SK-N-SH treated with all-trans-retinoic acid at 6 μM for 48 hours (cell line): ENCODE results near the gene ARFGAP3.

ENCODE experiments used
- ATAC-seq: fragments of 200-7000 bp; cut with Tn5 transposase; 3 replicates; pipeline ENCODE4 v1.9.1; 2020; ENCODE audit warnings: mild to moderate bottlenecking, moderate library complexity
- ARNTL ChIP-seq: fragments of 450-650 bp; formaldehyde crosslinking; IDR thresholded peaks from 2 replicates; pipeline ENCODE4 v1.5.0; 2020; ENCODE audit warnings: low read depth, mild to moderate bottlenecking, moderate library complexity, borderline replicate concordance
- BACH2 ChIP-seq: fragments of 250-450 bp; sonication (Bioruptor Pico); IDR thresholded peaks from 2 replicates; pipeline ENCODE4 v1.9.0; 2021; ENCODE audit warnings: mild to moderate bottlenecking, borderline replicate concordance
- CREB5 ChIP-seq: fragments of 250-450 bp; sonication (Bioruptor Pico); IDR thresholded peaks from 2 replicates; pipeline ENCODE4 v1.5.1; 2020; ENCODE audit warnings: low read depth, mild to moderate bottlenecking, moderate library complexity
- CSDC2 ChIP-seq: fragments of 250-450 bp; sonication (Bioruptor Pico); IDR thresholded peaks from 2 replicates; pipeline ENCODE4 v1.5.0; 2020; ENCODE audit warnings: mild to moderate bottlenecking, moderate library complexity
- ESRRG ChIP-seq: fragments of 250-450 bp; sonication (Bioruptor Pico); IDR thresholded peaks from 2 replicates; pipeline ENCODE4 v1.6.1; 2021; ENCODE audit warnings: mild to moderate bottlenecking
- GLIS3 ChIP-seq: fragments of 250-450 bp; sonication (Bioruptor Pico); IDR thresholded peaks from 2 replicates; pipeline ENCODE4 v1.5.0; 2020; ENCODE audit warnings: mild to moderate bottlenecking, moderate library complexity
- ISL1 ChIP-seq: fragments of 250-450 bp; sonication (Bioruptor Pico); IDR thresholded peaks from 2 replicates; pipeline ENCODE4 v2.1.2; 2022; ENCODE audit warnings: mild to moderate bottlenecking, moderate library complexity
- PATZ1 ChIP-seq: fragments of 250-450 bp; sonication (Bioruptor Pico); IDR thresholded peaks from 2 replicates; pipeline ENCODE4 v1.8.0; 2020; ENCODE audit warnings: mild to moderate bottlenecking, moderate library complexity, borderline replicate concordance
- RARB ChIP-seq: fragments of 250-450 bp; sonication (Bioruptor Pico); IDR thresholded peaks from 2 replicates; pipeline ENCODE4 v1.8.0; 2021; ENCODE audit warnings: mild to moderate bottlenecking, moderate library complexity
- SNAI2 ChIP-seq: fragments of 250-450 bp; sonication (Bioruptor Pico); IDR thresholded peaks from 2 replicates; pipeline ENCODE4 v1.5.0; 2020; ENCODE audit warnings: mild to moderate bottlenecking, moderate library complexity
- TCF4 ChIP-seq: fragments of 250-450 bp; sonication (Bioruptor Pico); IDR thresholded peaks from 2 replicates; pipeline ENCODE4 v1.8.0; 2021; ENCODE audit warnings: mild to moderate bottlenecking, moderate library complexity, borderline replicate concordance
- TOX ChIP-seq: fragments of 250-450 bp; sonication (Bioruptor Pico); IDR thresholded peaks from 2 replicates; pipeline ENCODE4 v1.8.0; 2021; ENCODE audit warnings: mild to moderate bottlenecking, moderate library complexity, borderline replicate concordance
- ZC3H10 ChIP-seq: fragments of 250-450 bp; sonication (Bioruptor Pico); IDR thresholded peaks from 2 replicates; pipeline ENCODE4 v1.5.1; 2021; ENCODE audit warnings: mild to moderate bottlenecking, moderate library complexity
- ZFP3 ChIP-seq: fragments of 250-450 bp; sonication (Bioruptor Pico); IDR thresholded peaks from 2 replicates; pipeline ENCODE4 v1.5.0; 2020; ENCODE audit warnings: mild to moderate bottlenecking, moderate library complexity
- ZFP30 ChIP-seq: fragments of 450-650 bp; formaldehyde crosslinking; IDR thresholded peaks from 2 replicates; pipeline ENCODE4 v1.5.0; 2022; ENCODE audit warnings: mild to moderate bottlenecking, moderate library complexity
- ZNF565 ChIP-seq: fragments of 450-650 bp; formaldehyde crosslinking; conservative IDR thresholded peaks from 2 replicates; pipeline ENCODE4 v1.5.0; 2020; ENCODE audit warnings: low read depth, mild to moderate bottlenecking, moderate library complexity
- ZNF70 ChIP-seq: fragments of 450-650 bp; formaldehyde crosslinking; IDR thresholded peaks from 2 replicates; pipeline ENCODE4 v1.5.0; 2020; ENCODE audit warnings: mild to moderate bottlenecking, moderate library complexity
- ZNF8 ChIP-seq: fragments of 450-650 bp; formaldehyde crosslinking; IDR thresholded peaks from 2 replicates; pipeline ENCODE4 v1.5.0; 2020; ENCODE audit warnings: mild to moderate bottlenecking, moderate library complexity
- TF ChIP-seq, protein P1 (sequence below): fragments of 250-450 bp; sonication (Bioruptor Pico); IDR thresholded peaks from 2 replicates; pipeline ENCODE4 v1.8.0; 2021; ENCODE audit warnings: low read depth, mild to moderate bottlenecking, moderate library complexity, borderline replicate concordance
- TF ChIP-seq, protein P2 (sequence below): fragments of 250-450 bp; sonication (Bioruptor Pico); IDR thresholded peaks from 2 replicates; pipeline ENCODE4 v1.5.1; 2021; ENCODE audit warnings: mild to moderate bottlenecking, moderate library complexity
- TF ChIP-seq, protein P3 (sequence below): fragments of 250-450 bp; sonication (Bioruptor Pico); IDR thresholded peaks from 2 replicates; pipeline ENCODE4 v1.5.0; 2020; ENCODE audit warnings: mild to moderate bottlenecking, moderate library complexity

ARFGAP3 gene

DNA sequence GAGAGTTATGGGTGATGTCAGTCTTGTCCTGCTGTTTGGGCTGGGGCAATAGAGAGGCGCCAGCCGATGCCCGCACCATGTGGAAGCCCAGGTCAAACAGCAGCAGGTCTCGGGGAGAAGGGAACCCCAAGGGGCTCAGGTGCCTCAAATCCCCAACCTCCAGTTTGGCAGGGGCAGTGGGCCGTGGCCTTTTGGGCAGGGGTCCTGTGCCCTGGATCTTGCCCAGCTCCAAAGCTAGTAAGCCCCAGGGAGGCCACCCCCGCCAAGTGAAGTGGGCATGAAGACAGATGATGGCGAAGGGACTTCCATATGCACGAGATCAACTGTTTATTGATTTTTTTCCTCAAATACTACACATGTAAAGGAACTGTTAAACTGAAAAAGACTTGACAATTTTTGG is 12.4 kb upstream of the ARFGAP3 start:
- TF ChIP-seq ISL1 (CRISPR knock-in tag) (no peak), ZFP3 (CRISPR knock-in tag) (no peak), SNAI2 (no peak), CSDC2 (no peak), ARNTL (no peak), ESRRG (CRISPR knock-in tag) (no peak), TCF4 (no peak), RARB (CRISPR knock-in tag) (no peak), TOX (CRISPR knock-in tag) (no peak), PATZ1 (CRISPR knock-in tag) (no peak), ZNF8 (CRISPR knock-in tag) (no peak), ZNF70 (no peak), BACH2 (CRISPR knock-in tag) (no peak)
- TF ChIP-seq, protein P1, sequence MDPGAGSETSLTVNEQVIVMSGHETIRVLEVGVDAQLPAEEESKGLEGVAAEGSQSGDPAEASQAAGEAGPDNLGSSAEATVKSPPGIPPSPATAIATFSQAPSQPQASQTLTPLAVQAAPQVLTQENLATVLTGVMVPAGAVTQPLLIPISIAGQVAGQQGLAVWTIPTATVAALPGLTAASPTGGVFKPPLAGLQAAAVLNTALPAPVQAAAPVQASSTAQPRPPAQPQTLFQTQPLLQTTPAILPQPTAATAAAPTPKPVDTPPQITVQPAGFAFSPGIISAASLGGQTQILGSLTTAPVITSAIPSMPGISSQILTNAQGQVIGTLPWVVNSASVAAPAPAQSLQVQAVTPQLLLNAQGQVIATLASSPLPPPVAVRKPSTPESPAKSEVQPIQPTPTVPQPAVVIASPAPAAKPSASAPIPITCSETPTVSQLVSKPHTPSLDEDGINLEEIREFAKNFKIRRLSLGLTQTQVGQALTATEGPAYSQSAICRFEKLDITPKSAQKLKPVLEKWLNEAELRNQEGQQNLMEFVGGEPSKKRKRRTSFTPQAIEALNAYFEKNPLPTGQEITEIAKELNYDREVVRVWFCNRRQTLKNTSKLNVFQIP (CRISPR knock-in tag): no peak
- TF ChIP-seq, protein P2, sequence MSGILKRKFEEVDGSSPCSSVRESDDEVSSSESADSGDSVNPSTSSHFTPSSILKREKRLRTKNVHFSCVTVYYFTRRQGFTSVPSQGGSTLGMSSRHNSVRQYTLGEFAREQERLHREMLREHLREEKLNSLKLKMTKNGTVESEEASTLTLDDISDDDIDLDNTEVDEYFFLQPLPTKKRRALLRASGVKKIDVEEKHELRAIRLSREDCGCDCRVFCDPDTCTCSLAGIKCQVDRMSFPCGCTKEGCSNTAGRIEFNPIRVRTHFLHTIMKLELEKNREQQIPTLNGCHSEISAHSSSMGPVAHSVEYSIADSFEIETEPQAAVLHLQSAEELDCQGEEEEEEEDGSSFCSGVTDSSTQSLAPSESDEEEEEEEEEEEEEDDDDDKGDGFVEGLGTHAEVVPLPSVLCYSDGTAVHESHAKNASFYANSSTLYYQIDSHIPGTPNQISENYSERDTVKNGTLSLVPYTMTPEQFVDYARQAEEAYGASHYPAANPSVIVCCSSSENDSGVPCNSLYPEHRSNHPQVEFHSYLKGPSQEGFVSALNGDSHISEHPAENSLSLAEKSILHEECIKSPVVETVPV (CRISPR knock-in tag): no peak
- no peak for ATAC-seq

DNA sequence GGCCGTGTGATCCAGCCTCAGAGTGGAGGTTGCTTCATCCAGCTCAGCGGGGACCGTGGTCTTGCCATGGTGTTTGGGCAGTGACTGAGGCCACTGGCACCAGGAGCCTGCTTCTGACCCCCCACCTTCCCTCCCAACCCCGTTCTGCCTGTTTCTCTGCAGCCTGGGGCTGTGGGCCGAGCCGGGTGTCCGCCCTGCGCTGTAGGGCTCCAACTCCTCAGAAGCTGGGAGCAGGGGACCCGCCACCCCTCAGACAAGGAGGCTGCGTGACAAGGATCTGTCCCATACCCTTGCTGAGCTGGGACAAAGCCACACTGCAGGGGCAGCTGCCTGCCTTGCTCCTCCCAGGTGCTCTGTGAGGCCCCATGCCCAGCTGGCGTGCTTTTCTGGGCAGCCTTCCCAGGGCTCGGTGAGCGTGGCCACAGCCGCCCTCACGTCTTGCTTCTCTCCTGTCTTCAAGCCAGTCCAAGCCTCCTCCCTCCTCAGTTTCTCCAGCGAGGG is 11.7 kb upstream of the ARFGAP3 start:
- no peak for TF ChIP-seq RARB (CRISPR knock-in tag)
- no peak for TF ChIP-seq ZFP30 (CRISPR knock-in tag)
- no peak for TF ChIP-seq ZNF8 (CRISPR knock-in tag)
- no peak for TF ChIP-seq ZC3H10
- no peak for TF ChIP-seq ZFP3 (CRISPR knock-in tag)
- TF ChIP-seq CREB5 (CRISPR knock-in tag): no peak
- TF ChIP-seq PATZ1 (CRISPR knock-in tag): no peak
- TF ChIP-seq ZNF70: no peak
- TF ChIP-seq ESRRG (CRISPR knock-in tag): no peak
- TF ChIP-seq, all 23 proteins: peak for 0
- ATAC-seq: no peak

GRCh38 chr22:42866100-42866499 is 9.0 kb upstream of the ARFGAP3 start:
- no peak for ATAC-seq
- TF ChIP-seq RARB (CRISPR knock-in tag) (no peak), ZFP30 (CRISPR knock-in tag) (no peak), ZC3H10 (no peak), PATZ1 (CRISPR knock-in tag) (no peak), ZNF8 (CRISPR knock-in tag) (no peak), ZFP3 (CRISPR knock-in tag) (no peak), ZNF565 (no peak), TOX (CRISPR knock-in tag) (no peak), ESRRG (CRISPR knock-in tag) (no peak), TCF4 (no peak), ISL1 (CRISPR knock-in tag) (no peak), GLIS3 (no peak), CSDC2 (no peak), CREB5 (CRISPR knock-in tag) (no peak), ARNTL (no peak), BACH2 (CRISPR knock-in tag) (no peak)
- TF ChIP-seq, protein P3, sequence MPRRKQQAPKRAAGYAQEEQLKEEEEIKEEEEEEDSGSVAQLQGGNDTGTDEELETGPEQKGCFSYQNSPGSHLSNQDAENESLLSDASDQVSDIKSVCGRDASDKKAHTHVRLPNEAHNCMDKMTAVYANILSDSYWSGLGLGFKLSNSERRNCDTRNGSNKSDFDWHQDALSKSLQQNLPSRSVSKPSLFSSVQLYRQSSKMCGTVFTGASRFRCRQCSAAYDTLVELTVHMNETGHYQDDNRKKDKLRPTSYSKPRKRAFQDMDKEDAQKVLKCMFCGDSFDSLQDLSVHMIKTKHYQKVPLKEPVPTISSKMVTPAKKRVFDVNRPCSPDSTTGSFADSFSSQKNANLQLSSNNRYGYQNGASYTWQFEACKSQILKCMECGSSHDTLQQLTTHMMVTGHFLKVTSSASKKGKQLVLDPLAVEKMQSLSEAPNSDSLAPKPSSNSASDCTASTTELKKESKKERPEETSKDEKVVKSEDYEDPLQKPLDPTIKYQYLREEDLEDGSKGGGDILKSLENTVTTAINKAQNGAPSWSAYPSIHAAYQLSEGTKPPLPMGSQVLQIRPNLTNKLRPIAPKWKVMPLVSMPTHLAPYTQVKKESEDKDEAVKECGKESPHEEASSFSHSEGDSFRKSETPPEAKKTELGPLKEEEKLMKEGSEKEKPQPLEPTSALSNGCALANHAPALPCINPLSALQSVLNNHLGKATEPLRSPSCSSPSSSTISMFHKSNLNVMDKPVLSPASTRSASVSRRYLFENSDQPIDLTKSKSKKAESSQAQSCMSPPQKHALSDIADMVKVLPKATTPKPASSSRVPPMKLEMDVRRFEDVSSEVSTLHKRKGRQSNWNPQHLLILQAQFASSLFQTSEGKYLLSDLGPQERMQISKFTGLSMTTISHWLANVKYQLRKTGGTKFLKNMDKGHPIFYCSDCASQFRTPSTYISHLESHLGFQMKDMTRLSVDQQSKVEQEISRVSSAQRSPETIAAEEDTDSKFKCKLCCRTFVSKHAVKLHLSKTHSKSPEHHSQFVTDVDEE (CRISPR knock-in tag): no peak
